ENCODE measurements around the gene FNDC10.

The FNDC10 gene

GRCh38 chr1:1550087-1550486, 49.8 kb downstream of the FNDC10 start:
- FAIRE-seq: no peak
- no peak for DNase-seq (ENCODE audit: low spot score)

- DNase-seq (ENCODE audit: low spot score): no peak
- FAIRE-seq: no peak
Observed at GRCh38 chr1:1548591-1548990, 51.3 kb downstream of the FNDC10 start.
